ENCODE data around the gene IFT88.

Gene IFT88

GRCh38 chr13:20686167-20686566, 119.2 kb downstream of the IFT88 start:
- DNase-seq (ENCODE audit: low read depth in 1 of 2, low spot score in 1 of 2): no peak

GRCh38 chr13:20686863-20687579, 120.1 kb downstream of the IFT88 start:
- no peak for DNase-seq (ENCODE audit: low read depth in 1 of 2, low spot score in 1 of 2)

GRCh38 chr13:20689291-20689690, 122.3 kb downstream of the IFT88 start:
- no peak for DNase-seq (ENCODE audit: low read depth in 1 of 2, low spot score in 1 of 2)

- no peak for DNase-seq (ENCODE audit: low read depth in 1 of 2, low spot score in 1 of 2)
Measured at GRCh38 chr13:20691616-20692015, 124.7 kb downstream of the IFT88 start.

GRCh38 chr13:20696073-20696472, 129.1 kb downstream of the IFT88 start:
- DNase-seq (ENCODE audit: low read depth in 1 of 2, low spot score in 1 of 2): no peak

GRCh38 chr13:20699715-20700114, 132.8 kb downstream of the IFT88 start:
- no peak for DNase-seq (ENCODE audit: low read depth in 1 of 2, low spot score in 1 of 2)

- DNase-seq (ENCODE audit: low read depth in 1 of 2, low spot score in 1 of 2): no peak
Measured at GRCh38 chr13:20700288-20700687, 133.3 kb downstream of the IFT88 start.

GRCh38 chr13:20701461-20701860, 134.5 kb downstream of the IFT88 start:
- DNase-seq (ENCODE audit: low read depth in 1 of 2, low spot score in 1 of 2): no peak

- DNase-seq (ENCODE audit: low read depth in 1 of 2, low spot score in 1 of 2): no peak
Measured at GRCh38 chr13:20702530-20702914, 135.6 kb downstream of the IFT88 start.

- DNase-seq (ENCODE audit: low read depth in 1 of 2, low spot score in 1 of 2): no peak
Measured at GRCh38 chr13:20702915-20703779, 136.2 kb downstream of the IFT88 start, which contains the start of gene IL17D. Gene IL17D (plus strand): TSS chr13:20703699. CDS start chr13:20704002, 303 bp downstream.

GRCh38 chr13:20703780-20704458, 137.0 kb downstream of the IFT88 start:
- DNase-seq (ENCODE audit: low read depth in 1 of 2, low spot score in 1 of 2): peak; percentile 43 to 72

- no peak for DNase-seq (ENCODE audit: low read depth in 1 of 2, low spot score in 1 of 2)
Measured at GRCh38 chr13:20704459-20705069, 137.6 kb downstream of the IFT88 start.

GRCh38 chr13:20706661-20707060, 139.7 kb downstream of the IFT88 start:
- no peak for DNase-seq (ENCODE audit: low read depth in 1 of 2, low spot score in 1 of 2)

GRCh38 chr13:20708216-20708615, 141.3 kb downstream of the IFT88 start:
- DNase-seq (ENCODE audit: low read depth in 1 of 2, low spot score in 1 of 2): no peak

- DNase-seq (ENCODE audit: low read depth in 1 of 2, low spot score in 1 of 2): no peak
Measured at GRCh38 chr13:20709369-20709768, 142.4 kb downstream of the IFT88 start.

- DNase-seq (ENCODE audit: low read depth in 1 of 2, low spot score in 1 of 2): no peak
Measured at GRCh38 chr13:20709782-20710181, 142.8 kb downstream of the IFT88 start.

GRCh38 chr13:20711301-20712044, 144.5 kb downstream of the IFT88 start:
- DNase-seq (ENCODE audit: low read depth in 1 of 2, low spot score in 1 of 2): no peak

- no peak for DNase-seq (ENCODE audit: low read depth in 1 of 2, low spot score in 1 of 2)
Measured at GRCh38 chr13:20713014-20713376, 146.0 kb downstream of the IFT88 start.

- DNase-seq (ENCODE audit: low read depth in 1 of 2, low spot score in 1 of 2): no peak
Measured at GRCh38 chr13:20713751-20714150, 146.8 kb downstream of the IFT88 start.

- no peak for DNase-seq (ENCODE audit: low read depth in 1 of 2, low spot score in 1 of 2)
Measured at GRCh38 chr13:20714161-20714560, 147.2 kb downstream of the IFT88 start.

Measured in activated T-helper 1 cell treated with anti-CD3 and anti-CD28 coated beads, Interleukin-2, amount 50 U/mL, for 16 hours (primary cell).